DMS53 (cell line): ENCODE results near the gene GPC3.

ENCODE experiments used
- DNase-seq: peaks from one replicate; lab custom pipeline; 2025; lab: John Stamatoyannopoulos, UW

The GPC3 gene

DNA sequence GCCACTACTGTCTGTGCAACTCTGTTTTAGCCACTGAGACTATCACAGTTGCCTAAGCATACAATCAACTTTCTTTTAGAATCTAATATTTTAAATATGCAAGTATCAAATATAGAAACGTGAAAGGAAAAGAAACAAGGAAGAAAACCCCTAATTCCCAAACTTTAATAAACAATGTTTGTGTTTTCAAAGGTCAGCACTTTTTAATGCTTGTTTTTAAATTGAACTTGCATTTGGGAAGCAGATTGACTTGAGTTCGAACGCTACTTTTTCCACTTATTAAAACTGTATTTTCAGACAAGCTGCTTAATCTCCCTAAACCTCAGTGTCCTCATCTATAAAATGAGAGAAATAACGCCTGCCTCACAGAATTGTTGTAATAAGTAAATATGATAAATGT lies 384.3 kb downstream of the GPC3 start:
- DNase-seq, result no peak

DNA sequence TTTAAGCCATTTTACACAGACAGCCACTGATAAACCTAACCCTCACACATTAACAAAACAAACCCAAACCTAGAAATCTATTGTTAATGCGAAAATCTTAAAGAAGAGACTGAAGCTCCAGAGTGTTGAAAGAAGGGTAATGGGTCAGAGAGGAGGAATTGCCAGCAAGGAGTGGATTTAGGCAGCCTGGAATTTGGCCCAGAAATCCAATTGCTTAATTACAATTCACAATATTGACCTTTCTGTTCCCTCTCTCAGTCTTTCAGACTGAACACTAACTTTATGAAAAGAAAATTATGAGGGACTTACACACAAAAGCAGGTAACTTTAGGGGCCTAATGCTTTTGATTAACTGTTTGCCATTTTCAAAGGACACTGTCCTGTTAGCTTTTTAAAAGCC lies 384.9 kb downstream of the GPC3 start:
- DNase-seq, result no peak

DNA sequence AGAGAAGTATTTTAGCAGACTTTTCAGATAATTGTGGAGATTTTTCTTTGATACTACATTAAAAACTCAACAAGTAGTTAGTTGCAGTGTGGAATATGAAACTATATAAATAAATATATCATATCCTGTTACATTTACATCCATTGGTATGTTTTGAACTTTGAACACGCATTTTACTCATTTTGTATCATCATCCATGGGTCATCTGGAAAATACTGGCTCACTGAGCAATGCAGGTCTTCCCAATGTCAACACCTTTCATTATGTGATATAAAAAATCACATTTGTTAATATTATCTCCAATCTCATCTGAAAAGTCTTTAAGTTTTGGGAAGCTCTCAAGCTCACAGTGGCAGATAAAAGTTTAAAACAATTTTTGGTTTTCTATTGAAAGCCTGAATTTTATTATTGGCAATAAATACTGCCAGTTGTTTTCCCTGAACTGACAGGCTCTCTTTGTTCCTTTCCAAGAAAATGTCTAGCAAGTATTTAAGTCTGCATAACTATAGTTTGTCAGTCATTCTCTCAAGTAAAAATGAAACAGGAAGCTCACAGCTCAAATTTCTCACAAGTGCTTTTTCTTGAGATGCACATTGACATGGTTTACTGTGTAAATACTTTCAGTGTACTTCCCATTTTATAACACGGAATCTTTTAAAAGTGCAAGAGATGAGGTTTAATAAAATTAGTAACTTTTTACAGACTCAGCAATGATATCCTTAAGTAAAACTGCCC lies 386.6 kb downstream of the GPC3 start:
- peak; percentile 13 for DNase-seq

DNA sequence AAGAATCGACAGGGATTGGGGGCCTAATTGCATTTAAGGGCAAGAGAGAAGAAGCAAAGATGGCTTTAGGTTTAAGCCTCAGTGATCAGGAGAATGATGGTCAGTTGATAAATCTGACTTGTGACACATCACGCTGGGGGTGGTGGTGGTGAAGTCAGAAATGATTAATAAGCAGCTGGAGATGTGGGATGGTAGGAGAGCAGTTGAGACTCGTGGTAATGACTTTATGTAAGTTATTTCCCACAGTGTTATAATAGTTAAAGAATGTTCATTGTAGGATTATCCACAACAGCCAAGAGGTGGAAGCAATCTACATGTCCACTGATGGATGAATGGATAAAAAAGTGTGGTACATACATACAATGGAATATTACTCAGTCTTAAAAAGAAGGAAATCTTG lies 391.2 kb downstream of the GPC3 start:
- DNase-seq, result no peak

DNA sequence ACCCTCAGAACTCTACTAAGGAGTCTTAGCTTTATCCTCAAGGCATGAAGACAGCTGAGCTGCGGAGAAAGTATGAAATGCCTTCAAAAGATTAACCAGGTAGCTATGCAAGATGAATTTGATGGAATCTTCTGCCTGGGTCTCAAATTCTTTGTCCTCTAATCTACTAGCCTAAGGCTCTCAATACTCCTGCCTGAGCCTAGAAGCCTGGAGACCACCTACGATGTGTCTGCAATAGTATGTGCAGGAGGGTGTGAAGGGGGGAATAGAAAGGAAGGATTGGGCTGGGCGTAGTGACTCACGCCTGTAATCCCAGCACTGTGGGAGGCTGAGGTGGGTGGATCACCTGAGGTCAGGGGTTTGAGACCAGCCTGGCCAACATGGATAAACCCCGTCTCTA lies 391.9 kb downstream of the GPC3 start:
- no peak for DNase-seq

DNA sequence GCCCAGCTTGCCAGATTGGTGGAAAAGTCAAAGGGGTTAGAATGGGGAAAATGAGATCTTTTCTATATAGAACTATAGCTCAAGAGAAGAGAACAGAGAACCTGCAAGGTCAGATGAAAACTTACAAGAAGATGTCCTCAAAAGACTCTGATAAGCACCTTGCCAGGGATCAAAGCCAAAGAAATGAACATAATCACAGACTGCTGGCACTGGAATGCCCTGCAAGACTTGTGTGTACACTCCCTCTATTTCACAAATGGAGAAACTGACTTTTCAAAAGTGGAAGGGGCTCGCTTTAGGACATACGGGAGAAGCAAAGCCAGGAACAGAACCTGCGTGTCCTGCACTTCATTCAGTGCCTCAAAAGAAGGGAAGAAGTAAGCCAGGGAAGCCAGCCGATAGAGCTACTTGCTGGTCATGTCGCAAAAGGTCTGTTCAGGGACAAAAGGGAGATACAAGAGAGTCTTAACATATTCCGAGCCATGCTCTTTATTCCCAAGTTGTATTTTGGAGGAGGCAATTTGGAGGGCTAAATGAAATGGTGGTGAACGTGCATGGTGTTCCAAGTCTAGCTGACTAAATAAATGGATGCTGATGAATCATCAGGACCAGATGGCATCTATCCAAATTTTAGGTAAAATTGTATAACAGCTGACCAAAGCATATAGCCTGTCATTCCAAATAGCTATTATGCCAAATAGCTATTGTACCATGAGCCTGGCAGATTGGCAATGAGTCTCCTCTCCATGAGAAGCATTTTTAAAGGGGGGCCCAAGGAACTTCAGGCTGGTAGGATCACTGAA lies 394.5 kb downstream of the GPC3 start:
- peak; percentile 6 for DNase-seq

DNA sequence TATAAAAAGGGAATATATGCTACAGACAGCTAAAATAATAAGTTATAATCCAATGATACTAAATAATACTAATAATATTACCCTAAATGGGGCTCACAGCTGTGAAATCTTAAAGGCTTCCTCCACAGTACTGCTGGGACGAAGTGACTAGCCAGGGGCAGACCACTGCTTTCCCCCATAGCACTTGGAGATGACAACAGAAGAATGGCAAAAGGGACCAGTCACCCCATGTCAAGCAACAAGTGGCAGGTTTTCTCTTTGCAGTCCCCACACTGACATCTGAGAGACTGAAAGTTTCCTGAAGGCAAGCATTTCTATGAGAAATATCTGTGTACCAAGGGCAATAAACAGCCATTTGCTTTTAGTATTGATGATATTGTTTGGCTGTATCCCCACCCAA lies 396.6 kb downstream of the GPC3 start:
- no peak for DNase-seq

DNA sequence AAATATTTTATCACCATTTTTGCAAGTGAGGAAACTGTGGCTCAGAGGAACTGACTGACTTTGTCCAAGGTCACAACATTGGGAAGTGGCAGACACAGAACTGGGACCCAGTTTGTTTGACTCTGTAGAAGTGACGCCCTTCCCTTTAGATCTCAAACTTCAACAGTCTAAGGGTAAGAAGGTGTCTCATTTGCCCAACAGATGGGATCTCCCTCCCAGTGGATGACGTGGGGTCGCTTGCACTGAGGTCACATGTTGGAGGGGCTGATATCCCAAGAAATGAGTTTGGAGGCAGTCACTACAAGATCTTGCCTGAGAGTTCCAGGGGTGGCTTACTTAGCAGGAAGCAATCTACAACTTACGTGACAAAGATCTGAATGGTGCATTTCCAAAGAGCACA lies 397.6 kb downstream of the GPC3 start:
- no peak for DNase-seq

DNA sequence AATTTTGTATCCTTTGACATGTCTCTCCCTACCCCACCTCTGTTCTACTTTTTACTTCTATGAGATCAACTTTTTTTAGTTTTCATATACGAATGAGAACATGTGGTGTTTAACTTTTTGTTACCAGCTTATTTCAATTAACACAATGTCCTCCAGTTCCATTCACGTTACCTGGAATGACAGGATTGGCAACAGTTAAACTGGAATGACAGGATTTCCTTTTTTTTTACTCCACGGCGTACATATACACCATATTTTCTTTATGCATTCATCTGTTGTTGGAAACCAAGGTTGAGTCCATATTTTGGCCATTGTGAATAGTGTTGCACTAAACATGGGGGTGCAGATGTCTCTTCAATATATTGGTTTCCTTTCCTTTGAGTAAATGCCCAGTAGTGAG lies 398.3 kb downstream of the GPC3 start:
- no peak for DNase-seq

DNA sequence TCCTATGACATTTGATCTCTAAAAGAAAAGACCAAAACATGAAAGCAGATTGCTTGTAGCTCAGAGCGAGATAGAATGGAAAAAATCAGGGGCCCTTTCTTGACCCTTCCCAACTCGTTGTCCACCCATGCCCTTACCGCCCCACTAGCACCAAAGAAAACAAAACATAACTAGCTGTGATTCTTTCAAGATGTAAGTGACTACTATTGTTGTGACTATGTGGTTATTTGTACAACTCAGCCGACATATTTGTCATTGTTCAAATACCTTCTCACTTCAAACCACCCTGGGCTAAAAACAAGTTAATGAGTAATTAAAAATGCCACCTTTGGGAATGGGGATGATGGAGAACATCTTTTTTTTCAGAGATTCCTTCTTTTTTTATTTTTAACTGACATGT lies 399.0 kb downstream of the GPC3 start:
- DNase-seq, result peak; percentile 12

DNA sequence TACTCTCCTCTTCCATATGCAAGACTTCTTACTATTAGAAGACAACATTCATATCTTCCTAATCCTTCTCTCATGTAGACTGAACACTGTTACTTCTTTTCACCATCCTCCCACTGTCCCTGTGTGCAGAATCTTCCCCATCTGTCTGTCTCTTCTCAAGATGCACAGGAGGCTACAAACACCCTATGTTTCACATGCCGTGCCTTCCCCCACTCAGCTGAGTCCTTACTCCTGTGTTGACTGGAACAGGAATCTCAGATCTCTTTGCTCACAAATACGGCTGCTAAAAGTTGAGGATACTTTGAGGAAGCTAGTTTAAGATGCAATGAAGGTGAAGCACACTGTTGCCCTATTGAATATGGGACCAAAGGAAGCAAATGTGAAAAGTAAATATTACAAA lies 401.6 kb downstream of the GPC3 start:
- DNase-seq, result no peak

DNA sequence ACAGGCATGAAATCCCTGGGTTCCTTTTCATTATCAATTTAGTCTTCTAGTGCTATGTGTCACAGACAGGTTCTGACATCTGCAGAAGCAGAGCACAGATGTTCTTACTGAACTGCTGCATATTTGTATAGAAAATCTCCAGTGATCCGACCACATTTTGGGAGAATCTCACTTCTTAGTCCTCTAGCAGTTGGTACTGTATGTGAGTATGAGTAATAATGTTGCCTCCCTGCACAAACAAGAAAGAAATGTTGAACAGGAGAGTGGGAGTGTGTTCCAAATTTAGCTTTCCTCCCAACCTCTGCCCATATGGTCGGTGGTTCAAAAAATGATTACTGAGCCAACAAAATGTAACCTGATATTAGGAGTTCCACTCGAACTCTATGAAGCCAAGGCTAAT lies 404.8 kb downstream of the GPC3 start:
- peak; percentile 25 for DNase-seq

DNA sequence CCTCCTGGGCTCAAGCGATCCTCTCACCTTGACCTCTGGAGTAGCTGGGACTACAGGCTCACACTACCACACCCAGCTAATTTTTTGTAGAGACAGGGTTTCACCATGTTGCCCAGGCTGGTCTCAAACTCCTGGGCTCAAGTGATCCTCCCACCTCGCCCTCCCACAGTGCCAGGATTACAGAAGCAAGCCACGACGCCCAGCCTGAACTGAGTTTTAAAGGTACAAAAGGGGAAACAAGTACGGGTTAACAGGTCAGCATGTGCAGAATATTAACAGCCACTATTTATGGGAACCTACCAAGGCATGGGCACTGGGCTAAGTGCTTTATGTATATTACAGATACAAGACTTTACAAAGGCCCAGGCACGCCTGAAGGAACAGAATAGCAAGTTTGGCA lies 405.8 kb downstream of the GPC3 start:
- DNase-seq, result no peak

DNA sequence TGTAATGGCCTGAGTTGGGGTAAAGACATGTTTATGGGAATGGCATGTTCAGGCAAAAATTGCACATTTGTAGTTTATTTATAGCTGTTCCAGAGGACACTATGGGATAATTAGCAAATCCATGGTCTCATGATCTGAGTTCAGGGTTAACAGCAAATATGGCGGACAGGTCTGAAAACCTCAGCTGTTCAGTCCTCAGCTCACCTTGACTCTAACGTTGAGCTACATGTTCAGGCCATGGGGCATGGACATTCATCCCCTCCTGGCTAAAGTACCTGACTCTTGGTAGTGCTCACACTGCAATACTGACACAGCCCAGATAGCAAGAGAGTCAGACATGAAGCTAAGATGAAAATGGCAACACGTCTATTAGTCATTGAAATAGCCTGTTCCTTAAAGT lies 408.5 kb downstream of the GPC3 start:
- no peak for DNase-seq

DNA sequence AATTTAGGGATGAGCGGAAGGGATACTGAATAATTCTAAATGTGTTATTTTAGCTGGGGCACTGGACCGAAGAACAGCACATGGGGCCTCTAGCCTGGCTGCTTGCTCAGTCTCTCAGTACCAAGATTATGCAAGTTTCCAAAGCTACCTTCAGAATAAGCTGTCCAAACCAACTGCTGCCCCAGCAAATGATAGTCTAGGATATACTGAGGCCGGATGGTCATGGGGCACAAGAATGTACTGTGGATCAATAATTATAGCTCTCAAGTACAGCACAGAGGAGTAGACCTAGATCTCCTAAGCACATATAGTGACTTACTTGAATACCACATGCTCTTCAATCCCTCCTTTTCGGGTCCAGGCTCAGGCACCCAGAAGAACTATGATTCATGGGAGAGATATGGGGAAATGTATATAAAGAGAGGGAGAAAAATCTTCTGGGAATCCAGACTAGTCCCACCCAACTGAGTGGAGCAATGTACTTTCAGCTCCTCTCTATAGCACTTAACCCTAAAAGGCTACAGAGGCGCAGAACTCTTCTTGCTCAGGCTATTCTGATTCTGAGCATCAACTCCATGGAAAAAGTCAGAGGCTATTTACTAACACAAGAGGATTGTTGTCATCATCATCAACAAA lies 409.8 kb downstream of the GPC3 start:
- no peak for DNase-seq

DNA sequence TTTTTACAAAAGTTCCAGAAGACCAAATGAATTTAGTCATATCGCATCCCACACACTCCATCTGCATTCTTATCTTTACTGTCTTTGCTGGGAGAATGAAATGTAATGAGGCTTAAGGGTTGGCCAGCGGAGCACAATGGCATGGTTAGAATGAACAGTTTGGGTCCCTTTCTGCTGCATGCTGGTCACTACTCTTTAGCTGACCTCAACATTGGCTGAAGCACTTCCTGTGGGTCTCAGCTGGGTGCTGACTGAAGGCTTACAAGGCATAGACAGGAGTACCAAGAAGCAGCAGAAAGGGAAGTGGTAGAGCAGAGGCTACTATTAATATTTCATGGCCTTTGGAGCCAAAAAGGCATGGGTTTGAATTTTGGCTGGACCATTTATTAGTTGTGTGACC lies 410.7 kb downstream of the GPC3 start:
- DNase-seq, result no peak

DNA sequence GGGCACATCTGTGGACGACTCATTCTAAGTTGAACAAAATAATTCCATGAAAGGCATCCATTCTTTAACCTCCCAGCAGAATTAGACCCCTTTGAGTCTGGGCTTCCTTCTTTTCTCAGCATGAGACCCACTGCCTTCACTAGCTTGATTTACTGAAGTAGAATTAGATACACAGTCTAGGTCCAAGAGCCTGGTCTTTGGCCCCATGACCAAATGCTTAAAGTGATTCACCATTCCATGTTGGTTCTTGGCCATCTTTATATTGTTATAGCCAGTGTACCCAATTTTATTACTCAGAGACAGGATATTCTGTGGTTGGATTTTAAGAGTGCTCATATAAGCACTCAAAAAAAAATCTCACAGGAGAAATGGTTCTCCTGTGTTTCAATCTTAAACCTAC lies 414.8 kb downstream of the GPC3 start:
- DNase-seq, result no peak

DNA sequence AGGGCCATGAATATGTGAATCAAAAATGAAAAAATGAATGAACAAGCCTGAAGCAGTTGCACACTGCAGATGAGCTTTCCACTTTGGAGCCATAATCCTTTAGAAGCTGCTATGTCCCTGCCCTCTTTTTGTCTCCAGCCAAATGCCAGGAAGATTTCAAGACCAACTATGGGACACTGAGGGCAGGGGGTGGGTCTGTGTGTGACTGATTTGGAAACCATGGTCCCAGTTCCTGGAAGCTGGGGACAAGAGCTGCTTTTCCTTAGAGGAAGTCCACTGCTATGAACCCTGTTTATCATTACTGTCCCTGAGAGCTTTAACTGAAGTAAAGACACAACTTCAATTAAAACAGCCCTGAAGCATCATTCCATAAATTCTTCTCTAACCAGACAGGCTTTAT lies 416.2 kb downstream of the GPC3 start:
- no peak for DNase-seq

DNA sequence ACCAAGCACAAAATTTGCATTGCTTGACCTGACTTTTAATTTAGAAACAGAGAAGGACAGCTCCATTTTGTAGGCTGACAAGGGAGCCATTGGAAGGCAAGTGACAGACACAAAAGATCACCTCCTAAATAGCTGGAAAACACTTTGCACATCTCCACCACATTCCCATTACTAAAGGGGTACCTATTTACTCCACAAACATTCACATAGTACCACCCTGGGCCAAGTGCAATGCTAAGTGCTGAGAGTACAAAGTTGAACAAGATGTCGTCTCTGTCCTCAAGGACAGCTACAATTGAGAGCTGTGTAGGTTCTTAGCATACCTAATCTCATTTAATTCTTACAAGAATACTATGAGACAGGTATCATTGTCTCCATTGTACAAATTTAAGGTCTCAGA lies 417.3 kb downstream of the GPC3 start:
- DNase-seq, result no peak

DNA sequence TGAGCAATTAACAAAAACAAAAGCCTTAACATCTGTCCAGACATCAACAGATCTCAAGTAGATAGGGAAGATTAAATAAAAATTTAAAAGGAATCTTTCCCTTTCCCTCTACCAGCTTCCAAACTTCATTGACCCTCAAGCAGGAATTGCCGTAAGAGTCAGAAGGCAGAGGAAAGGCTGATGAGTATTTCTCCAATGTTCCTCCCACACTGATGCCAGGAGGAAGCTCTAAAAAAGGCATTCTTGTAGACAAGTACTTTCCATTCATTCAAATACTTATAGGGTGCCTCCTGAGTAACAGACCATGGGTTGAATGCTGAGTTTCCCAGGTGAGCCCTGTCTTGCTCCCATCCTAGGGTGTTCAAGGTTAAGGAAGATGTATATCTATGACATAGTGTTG lies 418.5 kb downstream of the GPC3 start:
- DNase-seq, result no peak

DNA sequence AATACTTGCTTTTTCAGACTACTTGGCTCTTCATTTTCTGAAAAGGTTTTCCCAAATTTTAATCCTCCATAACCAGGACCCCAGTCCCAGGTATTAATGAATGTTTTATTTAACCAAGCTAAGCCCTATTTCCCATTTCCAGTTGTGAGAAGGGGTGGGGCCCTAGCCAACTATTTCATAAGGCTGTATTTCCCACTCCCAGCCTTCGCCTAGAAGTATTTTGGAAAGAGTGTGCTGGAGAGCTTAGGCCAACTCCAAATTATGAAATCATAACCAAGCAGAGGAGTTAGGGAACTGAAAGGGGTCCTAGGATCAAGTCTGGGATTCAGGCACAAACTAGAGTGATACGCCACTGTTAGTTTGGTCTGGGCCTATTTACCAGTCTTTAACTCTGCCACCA lies 421.7 kb downstream of the GPC3 start:
- DNase-seq, result no peak

DNA sequence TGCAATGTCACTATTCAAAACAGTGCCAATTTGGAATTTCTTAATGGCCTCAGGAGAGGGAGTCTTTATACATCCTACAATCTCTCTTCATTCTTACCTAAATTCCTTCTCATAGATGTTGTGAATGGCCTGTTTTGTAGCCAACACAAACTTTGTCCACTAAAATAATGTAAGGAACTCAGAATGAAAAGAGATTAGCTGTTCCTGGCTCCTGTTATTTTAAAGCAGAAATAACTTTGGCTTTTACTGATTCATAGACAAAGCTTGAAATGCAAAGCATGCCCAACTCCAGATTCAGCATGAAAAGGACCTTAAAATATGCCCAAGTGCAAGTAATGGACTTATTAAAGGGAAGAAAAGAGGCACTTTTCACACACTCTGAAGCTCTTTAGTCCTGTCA lies 424.1 kb downstream of the GPC3 start:
- no peak for DNase-seq

DNA sequence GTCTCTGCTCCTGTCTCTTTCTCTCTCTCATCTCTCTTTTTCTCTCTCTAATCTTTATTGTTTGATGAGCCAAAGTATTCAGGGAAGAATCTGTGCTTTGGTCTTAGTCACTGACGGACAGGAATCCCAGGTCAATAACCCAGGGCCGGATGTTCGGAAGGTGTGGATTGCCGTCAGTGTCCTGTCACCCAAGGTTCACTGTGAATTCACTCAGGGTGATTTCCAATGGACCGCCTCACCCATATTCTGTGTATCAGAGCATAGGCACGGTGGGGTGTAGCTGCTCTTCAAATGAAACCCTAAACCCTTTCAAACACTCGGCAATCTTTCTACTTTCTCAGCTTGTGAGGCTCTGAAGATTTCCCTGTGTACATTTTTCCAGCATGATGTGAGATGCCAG lies 425.5 kb downstream of the GPC3 start:
- DNase-seq, result no peak
